Keratinocyte (primary cell): ENCODE measurements around the gene YWHAH. TPM values are rescaled to one million over a fixed set of nuclear protein-coding genes. Genes with fewer than 3 reads are reported as not detected.

Experiments
- DNase-seq: peaks from one replicate; pipeline ENCODE4 v3.0.0-alpha.2; 2011; ENCODE audit warnings: low read depth, missing footprints, low spot score
- FAIRE-seq: peaks from 2 replicates; lab custom pipeline; 2011; peaks lifted over from hg19 to GRCh38; lab: Jason Lieb, UNC
- H2AFZ ChIP-seq: 2 replicates; pipeline ENCODE4 v1.6.0; 2012; ENCODE audit warnings: low read length, control low read depth, inconsistent platforms; ENCODE audit not compliant: control insufficient read depth
- H3K27ac ChIP-seq: 2 replicates; pipeline ENCODE4 v1.5.1; 2011; ENCODE audit warnings: low read length; ENCODE audit not compliant: control insufficient read depth, insufficient read depth
- H3K27me3 ChIP-seq: 3 replicates; pipeline ENCODE4 v1.6.0; 2011; ENCODE audit warnings: low read length; ENCODE audit not compliant: control insufficient read depth, insufficient read depth; ENCODE audit errors: extremely low read depth
- H3K36me3 ChIP-seq, 2 experiments: 2 replicates in 1 of 2; 3 replicates in 1 of 2; pipeline ENCODE4 v1.5.1; 2011; ENCODE audit warnings: low read length in 2 of 2, mild to moderate bottlenecking in 1 of 2; ENCODE audit not compliant: control insufficient read depth in 2 of 2, insufficient read depth in 2 of 2; ENCODE audit errors: extremely low read depth in 1 of 2
- H3K4me1 ChIP-seq: 3 replicates; pipeline ENCODE4 v1.5.1; 2011; ENCODE audit warnings: low read length; ENCODE audit not compliant: control insufficient read depth, insufficient read depth; ENCODE audit errors: extremely low read depth
- H3K4me2 ChIP-seq: 3 replicates; pipeline ENCODE4 v1.6.0; 2011; ENCODE audit warnings: low read depth, low read length; ENCODE audit not compliant: control insufficient read depth, insufficient read depth; ENCODE audit errors: extremely low read depth
- H3K4me3 ChIP-seq, 3 experiments: fragments of 200-600 bp in 1 of 3; sonication (generic) in 1 of 3; 2 replicates in 2 of 3; 3 replicates in 1 of 3; pipeline ENCODE4 v1.5.1; 2011 to 2016; ENCODE audit warnings: low read length in 3 of 3, mild to moderate bottlenecking in 3 of 3, control low read depth in 2 of 3, inconsistent platforms in 1 of 3, low read depth in 1 of 3, mixed read lengths in 1 of 3, mixed run types in 1 of 3, moderate library complexity in 1 of 3; ENCODE audit not compliant: control insufficient read depth in 2 of 3, insufficient read depth in 2 of 3; ENCODE audit errors: extremely low read depth in 1 of 3
- H3K79me2 ChIP-seq: 2 replicates; pipeline ENCODE4 v1.6.0; 2012; ENCODE audit warnings: low read length; ENCODE audit not compliant: control insufficient read depth, insufficient read depth
- H3K9ac ChIP-seq: 3 replicates; pipeline ENCODE4 v1.6.0; 2011; ENCODE audit warnings: low read length; ENCODE audit not compliant: control insufficient read depth, insufficient read depth; ENCODE audit errors: extremely low read depth
- H3K9me1 ChIP-seq: 3 replicates; pipeline ENCODE4 v1.6.0; 2011; ENCODE audit warnings: low read length; ENCODE audit not compliant: control insufficient read depth, insufficient read depth; ENCODE audit errors: extremely low read depth
- H3K9me3 ChIP-seq: 2 replicates; pipeline ENCODE4 v1.5.1; 2012; ENCODE audit warnings: low read depth, low read length; ENCODE audit not compliant: control insufficient read depth
- H4K20me1 ChIP-seq: 3 replicates; pipeline ENCODE4 v1.6.0; 2011; ENCODE audit warnings: low read length; ENCODE audit not compliant: control insufficient read depth, insufficient read depth; ENCODE audit errors: extremely low read depth
- CTCF ChIP-seq, 3 experiments: IDR thresholded peaks in 1 of 3; conservative IDR thresholded peaks in 1 of 3; optimal IDR thresholded peaks in 1 of 3; 2 replicates in 2 of 3; 3 replicates in 1 of 3; pipeline versions ENCODE3 to v1.5.1; 2011; ENCODE audit warnings: low read length in 3 of 3, mild to moderate bottlenecking in 3 of 3, moderate library complexity in 2 of 3, control low read depth in 1 of 3, inconsistent platforms in 1 of 3; ENCODE audit not compliant: insufficient read depth in 2 of 3; ENCODE audit errors: extremely low read depth in 1 of 3
- EZH2 ChIP-seq: IDR thresholded peaks from one replicate; pipeline ENCODE4 v1.6.1; 2012; ENCODE audit warnings: inconsistent platforms, mild to moderate bottlenecking, low read length, moderate library complexity
- dilution Hi-C: fragments of 300-500 bp; cut with MboI; formaldehyde crosslinking; loops from one replicate; pipeline ENCODE4 v1.7.0; 2020; ENCODE audit warnings: low sequenced_read_pairs; ENCODE audit not compliant: extremely low pct_ligation_motif_present
- polyA plus RNA-seq, 5 experiments: library from polyadenylated mRNA; depleted of rRNA in 3 of 5; stranded (reverse) in 3 of 5; stranded (forward) in 1 of 5; unstranded in 1 of 5; fragments of >200 nt; gene quantifications; 1 replicate in 1 of 5; 2 replicates in 3 of 5; 3 replicates in 1 of 5; pipeline versions ENCODE4 v1.2.1 to v1.2.3, GENCODE V29; 2011 to 2012; ENCODE audit warnings: missing spikeins in 2 of 5, low read depth in 1 of 5, low replicate concordance in 1 of 5

The YWHAH gene
- polyA plus RNA-seq, 1 donor (not counting 4 experiments of a cell fraction or from before 2014, with no cell fraction given), result 108 TPM

DNA sequence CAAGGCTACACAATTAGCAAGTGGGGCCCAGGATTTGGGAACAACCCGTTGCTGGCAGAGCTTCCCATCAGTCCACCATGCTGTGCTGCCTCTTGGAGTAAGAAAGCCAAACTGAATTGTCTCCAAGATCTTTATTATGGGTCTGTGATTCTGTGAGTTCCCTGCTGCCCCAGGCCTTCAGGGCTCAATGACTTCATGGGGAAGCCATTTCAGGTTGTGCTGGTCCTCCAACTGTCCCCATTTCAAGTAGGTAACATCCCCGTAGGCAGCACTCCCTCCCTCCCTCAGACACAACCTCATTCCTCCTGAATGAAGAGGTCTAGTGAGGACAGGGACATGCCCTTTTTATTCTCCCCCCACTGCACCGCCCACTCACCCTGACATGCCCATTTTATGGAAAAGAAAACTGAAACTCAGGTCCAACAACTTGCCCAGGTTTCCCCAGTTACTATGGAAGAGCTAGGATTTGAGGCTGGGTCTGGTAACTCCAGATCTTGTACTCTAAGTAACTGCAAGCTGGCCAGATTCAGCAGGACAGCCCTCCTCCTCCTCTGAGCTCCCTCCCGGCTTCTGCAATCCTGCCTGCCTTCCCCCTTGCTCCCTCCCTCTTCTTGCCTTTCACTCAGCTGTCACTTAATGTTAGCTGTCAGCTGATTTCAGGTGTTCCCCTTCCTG lies 8.2 kb upstream of the YWHAH start:
- no peaks in the 10 kb centered on the region for H3K9me3 ChIP-seq
- FAIRE-seq (no peak), DNase-seq (no peak)
- H3K27ac ChIP-seq, result no peak overlapping the region
- H3K4me3 ChIP-seq, result no peak overlapping the region
- H3K36me3 ChIP-seq, result no peaks in the 10 kb centered on the region
- H3K27me3 ChIP-seq, result peaks cover 7% of the 10 kb centered on the region
- TF ChIP-seq CTCF (optimal IDR thresholded peaks at IDR 0.05 in 1 of 3, IDR thresholded peaks at IDR 0.05 in 1 of 3, conservative IDR thresholded peaks at IDR 0.05 in 1 of 3; ENCODE audit: extremely low read depth in 1 of 3, insufficient read depth in 2 of 3, low read length in 3 of 3) (no peak), EZH2 (no peak)
- no peaks in the 10 kb centered on the region for H3K4me1 ChIP-seq
- dilution Hi-C loops, result no loop called here
- no peaks in the 10 kb centered on the region for H3K79me2 ChIP-seq
- H3K4me2 ChIP-seq, result no peak overlapping the region
- H2AFZ ChIP-seq, result no peak overlapping the region
- H3K9me1 ChIP-seq, result no peaks in the 10 kb centered on the region
- no peaks in the 10 kb centered on the region for H4K20me1 ChIP-seq
- H3K9ac ChIP-seq, result no peak overlapping the region

DNA sequence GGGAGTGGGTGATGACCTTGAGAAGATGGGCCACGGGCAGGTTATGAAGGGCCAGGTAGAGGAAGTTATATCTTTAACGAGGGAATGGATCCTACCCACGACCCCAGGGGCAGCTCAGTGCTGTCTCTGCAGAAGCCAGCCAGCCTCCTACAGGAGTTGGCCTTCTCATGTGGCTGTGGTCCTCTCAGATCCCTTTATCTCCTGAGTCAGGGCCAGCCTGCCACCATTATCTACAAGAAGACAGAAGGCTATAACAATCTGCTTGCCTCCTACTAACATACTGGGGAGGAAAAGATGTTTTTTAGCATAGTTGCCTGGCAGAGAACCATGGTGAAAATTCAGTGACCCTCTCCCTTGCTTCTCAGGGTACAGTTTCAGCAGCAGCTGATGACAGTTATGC lies 7.0 kb upstream of the YWHAH start:
- Histone ChIP-seq H2AFZ (no peak overlapping the region), H3K27me3 (peaks cover 7% of the 10 kb centered on the region), H3K4me3 (no peak overlapping the region), H3K4me2 (no peak overlapping the region), H3K9me1 (no peaks in the 10 kb centered on the region), H3K4me1 (no peaks in the 10 kb centered on the region), H3K27ac (no peak overlapping the region), H3K9me3 (no peaks in the 10 kb centered on the region), H3K36me3 (no peaks in the 10 kb centered on the region), H3K9ac (no peak overlapping the region), H3K79me2 (no peaks in the 10 kb centered on the region), H4K20me1 (no peaks in the 10 kb centered on the region)
- dilution Hi-C loops, result no loop called here
- TF ChIP-seq CTCF (optimal IDR thresholded peaks at IDR 0.05 in 1 of 3, IDR thresholded peaks at IDR 0.05 in 1 of 3, conservative IDR thresholded peaks at IDR 0.05 in 1 of 3; ENCODE audit: extremely low read depth in 1 of 3, insufficient read depth in 2 of 3, low read length in 3 of 3) (no peak), EZH2 (no peak)
- DNase-seq (no peak), FAIRE-seq (no peak)
